Measurements from ENCODE around the gene OGFOD3.
"Not testable (repeated sequence)": the region's sequence is repeated elsewhere in the genome, so short reads cannot be mapped to it uniquely, and the experiment has no call there.

OGFOD3 gene

DNA sequence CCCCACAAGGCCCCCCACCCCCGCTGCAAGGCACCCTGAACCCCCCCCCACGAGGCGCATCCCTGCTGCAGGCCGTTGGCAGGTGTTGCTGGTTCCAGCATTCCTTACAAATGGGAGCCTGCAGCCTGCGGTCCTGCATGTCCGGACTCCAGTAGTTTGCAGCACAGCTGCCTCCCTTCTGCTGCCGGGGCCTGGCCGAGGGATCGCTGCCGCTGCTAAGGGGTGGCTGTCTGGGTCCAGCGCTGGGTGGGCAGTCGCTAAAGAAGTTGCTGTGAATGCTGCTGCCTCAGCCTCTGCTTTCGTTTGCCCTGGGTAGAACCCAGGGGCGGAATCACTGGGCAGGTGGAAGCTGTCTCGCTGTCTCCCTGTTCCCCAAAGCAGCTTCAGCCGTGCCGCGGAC lies 35.0 kb downstream of the OGFOD3 start:
- Histone ChIP-seq H3K9me3 (ENCODE audit: severe bottlenecking) (no peaks in the 10 kb centered on the region), H3K27ac (peak overlapping the region; percentile 68; the same call in 1 of the 2 replicates), H3K27me3 (ENCODE audit: insufficient read depth, low read depth, severe bottlenecking) (no peaks in the 10 kb centered on the region), H3K4me3 (ENCODE audit: low read depth, low read length) (no peak overlapping the region), H3K36me3 (no peaks in the 10 kb centered on the region; the same call in 1 of the 2 replicates)
- no peak for DNase-seq
- TF ChIP-seq, protein P1, sequence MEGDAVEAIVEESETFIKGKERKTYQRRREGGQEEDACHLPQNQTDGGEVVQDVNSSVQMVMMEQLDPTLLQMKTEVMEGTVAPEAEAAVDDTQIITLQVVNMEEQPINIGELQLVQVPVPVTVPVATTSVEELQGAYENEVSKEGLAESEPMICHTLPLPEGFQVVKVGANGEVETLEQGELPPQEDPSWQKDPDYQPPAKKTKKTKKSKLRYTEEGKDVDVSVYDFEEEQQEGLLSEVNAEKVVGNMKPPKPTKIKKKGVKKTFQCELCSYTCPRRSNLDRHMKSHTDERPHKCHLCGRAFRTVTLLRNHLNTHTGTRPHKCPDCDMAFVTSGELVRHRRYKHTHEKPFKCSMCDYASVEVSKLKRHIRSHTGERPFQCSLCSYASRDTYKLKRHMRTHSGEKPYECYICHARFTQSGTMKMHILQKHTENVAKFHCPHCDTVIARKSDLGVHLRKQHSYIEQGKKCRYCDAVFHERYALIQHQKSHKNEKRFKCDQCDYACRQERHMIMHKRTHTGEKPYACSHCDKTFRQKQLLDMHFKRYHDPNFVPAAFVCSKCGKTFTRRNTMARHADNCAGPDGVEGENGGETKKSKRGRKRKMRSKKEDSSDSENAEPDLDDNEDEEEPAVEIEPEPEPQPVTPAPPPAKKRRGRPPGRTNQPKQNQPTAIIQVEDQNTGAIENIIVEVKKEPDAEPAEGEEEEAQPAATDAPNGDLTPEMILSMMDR (IDR thresholded peaks at IDR 0.05; ENCODE audit: low read depth, low read length), result no peak

DNA sequence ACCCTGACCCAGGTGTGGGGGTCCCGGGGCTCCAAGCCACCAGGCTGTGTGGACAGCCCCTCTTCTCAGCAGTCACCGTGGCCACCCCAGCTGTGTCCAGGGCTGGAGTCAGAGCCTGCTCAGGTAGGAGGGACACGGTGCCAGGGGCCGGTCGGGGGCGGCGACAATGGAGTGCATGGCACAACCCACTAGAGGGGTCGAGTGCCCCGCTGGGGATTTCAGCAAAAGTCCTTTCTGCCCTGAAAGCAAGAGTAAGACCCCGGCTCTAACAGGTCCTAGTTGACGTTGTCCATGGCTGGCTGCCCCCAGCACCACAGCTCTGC lies 35.5 kb downstream of the OGFOD3 start:
- no peaks in the 10 kb centered on the region for H3K9me3 ChIP-seq (ENCODE audit: severe bottlenecking)
- H3K36me3 ChIP-seq, result no peaks in the 10 kb centered on the region; the same call in 1 of the 2 replicates
- no peak overlapping the region for H3K27ac ChIP-seq
- TF ChIP-seq, protein P1 (IDR thresholded peaks at IDR 0.05; ENCODE audit: low read depth, low read length), result no peak
- no peaks in the 10 kb centered on the region for H3K27me3 ChIP-seq (ENCODE audit: insufficient read depth, low read depth, severe bottlenecking)
- no peak overlapping the region for H3K4me3 ChIP-seq (ENCODE audit: low read depth, low read length)
- no peak for DNase-seq

DNA sequence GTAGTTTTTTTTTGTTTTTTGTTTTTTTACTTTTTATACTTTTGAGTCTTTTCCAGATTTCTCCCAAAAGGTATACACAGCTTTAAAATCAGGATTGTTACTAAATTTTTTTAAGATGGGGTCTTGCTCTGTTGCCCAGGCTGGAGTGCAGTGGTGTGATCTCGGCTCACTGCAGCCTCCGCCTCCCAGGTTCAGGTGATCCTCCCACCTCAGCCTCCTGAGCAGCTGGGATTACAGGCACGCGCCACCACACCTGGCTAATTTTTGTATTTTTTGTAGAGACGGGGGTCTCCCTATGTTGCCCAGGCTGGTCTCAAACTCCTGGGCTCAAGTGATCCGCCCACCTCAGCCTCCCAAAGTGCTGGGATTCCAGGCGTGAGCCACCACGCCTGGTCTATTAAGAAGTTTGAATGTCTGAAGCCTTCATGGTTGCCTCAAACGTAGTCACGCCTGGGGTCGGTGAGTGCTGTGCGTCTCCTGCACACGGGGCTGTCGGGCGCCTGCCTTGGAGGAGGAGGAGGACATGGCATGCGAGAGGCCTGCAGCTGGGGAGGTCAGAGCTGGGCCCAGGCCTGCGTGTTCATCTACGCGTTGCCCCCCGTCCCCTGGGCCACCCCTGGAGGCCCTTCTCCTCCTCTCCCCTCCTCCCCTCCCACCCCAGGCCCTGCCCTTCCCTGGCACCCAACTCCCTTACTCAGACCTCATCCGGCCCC lies 36.0 kb downstream of the OGFOD3 start:
- not testable (repeated sequence) for H3K9me3 ChIP-seq (ENCODE audit: severe bottlenecking); H3K4me3 ChIP-seq (ENCODE audit: low read depth, low read length); H3K36me3 ChIP-seq; H3K27me3 ChIP-seq (ENCODE audit: insufficient read depth, low read depth, severe bottlenecking); DNase-seq; H3K27ac ChIP-seq

DNA sequence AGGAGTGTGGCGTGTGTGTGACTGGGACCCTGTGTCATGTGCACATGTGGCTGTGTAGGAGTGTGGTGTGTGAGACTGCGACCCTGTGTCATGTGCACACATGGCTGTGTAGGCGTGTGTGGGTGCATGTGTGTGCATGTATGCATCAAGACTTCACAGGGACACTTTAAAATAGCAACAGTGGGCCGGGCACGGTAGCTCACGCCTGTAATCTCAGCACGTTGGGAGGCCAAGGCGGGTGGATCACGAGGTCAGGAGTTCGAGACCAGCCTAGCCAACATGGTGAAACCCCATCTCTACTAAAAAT lies 36.7 kb downstream of the OGFOD3 start:
- H3K27me3 ChIP-seq (ENCODE audit: insufficient read depth, low read depth, severe bottlenecking); H3K4me3 ChIP-seq (ENCODE audit: low read depth, low read length); H3K9me3 ChIP-seq (ENCODE audit: severe bottlenecking); DNase-seq; H3K36me3 ChIP-seq; H3K27ac ChIP-seq: not testable (repeated sequence)

DNA sequence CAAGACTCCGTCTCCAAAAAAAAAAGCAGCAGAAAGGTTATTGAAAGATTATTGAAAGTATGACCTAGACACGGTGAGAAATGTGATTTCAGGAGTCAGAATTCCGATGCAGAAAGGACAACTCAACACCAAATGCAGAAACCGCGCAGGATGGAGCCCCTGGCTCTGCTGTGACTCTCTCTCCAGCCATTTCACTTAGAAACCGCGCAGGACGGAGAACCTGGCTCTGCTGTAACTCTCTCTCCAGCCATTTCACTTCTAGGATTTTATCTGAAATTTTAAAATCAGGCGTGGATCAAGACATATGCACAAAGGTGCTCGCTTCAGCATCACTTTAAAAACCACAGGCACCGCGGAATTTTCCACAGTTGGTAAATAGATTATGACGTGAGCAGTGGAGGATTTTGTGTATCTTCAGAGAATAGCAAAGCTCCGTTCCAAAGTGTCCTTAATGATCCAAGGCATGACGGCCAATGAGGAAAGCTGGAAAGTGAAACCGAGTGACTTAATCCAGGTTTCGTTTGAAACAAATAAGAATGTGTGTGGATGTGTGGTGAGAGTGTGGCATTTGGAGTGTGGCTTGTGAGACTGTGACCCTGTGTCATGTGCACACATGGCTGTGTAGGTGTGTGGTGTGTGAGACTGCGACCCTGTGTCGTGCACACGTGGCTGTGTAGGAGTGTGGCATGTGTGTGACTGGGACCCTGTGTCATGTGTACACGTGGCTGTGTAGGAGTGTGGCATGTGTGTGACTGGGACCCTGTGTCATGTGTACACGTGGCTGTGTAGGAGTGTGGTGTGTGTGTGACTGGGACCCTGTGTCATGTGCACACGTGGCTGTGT lies 37.3 kb downstream of the OGFOD3 start:
- no peaks in the 10 kb centered on the region; the same call in 1 of the 2 replicates for H3K36me3 ChIP-seq
- TF ChIP-seq, protein P1 (IDR thresholded peaks at IDR 0.05; ENCODE audit: low read depth, low read length), result no peak

DNA sequence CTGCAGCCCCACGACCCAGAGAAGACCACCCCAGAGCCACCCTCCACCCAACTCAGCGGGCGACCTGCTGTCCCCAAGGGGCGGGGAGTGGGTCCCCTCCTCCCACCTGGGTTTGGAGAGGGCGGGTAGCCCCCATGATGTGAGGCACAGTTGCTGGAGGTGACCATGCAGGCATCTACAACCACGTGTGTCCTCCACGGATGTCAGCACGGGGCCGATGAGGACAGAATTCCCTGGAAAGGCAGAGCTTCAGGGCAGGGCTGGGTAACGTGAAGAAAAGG lies 39.7 kb downstream of the OGFOD3 start:
- Histone ChIP-seq H3K9me3 (ENCODE audit: severe bottlenecking) (no peaks in the 10 kb centered on the region), H3K4me3 (ENCODE audit: low read depth, low read length) (no peak overlapping the region), H3K27ac (no peak overlapping the region), H3K36me3 (no peaks in the 10 kb centered on the region), H3K27me3 (ENCODE audit: insufficient read depth, low read depth, severe bottlenecking) (no peaks in the 10 kb centered on the region)
- TF ChIP-seq, protein P1 (IDR thresholded peaks at IDR 0.05; ENCODE audit: low read depth, low read length), result no peak
- DNase-seq, result no peak

More for the DNA sequence above, 37.3 kb downstream of the OGFOD3 start:
- H3K27me3 ChIP-seq (ENCODE audit: insufficient read depth, low read depth, severe bottlenecking), result no peaks in the 10 kb centered on the region
- no peak overlapping the region for H3K4me3 ChIP-seq (ENCODE audit: low read depth, low read length)
- H3K27ac ChIP-seq, result no peak overlapping the region
- DNase-seq, result no peak
- no peaks in the 10 kb centered on the region for H3K9me3 ChIP-seq (ENCODE audit: severe bottlenecking)

Measured in WERI-Rb-1 (cell line).